ENCODE results near the gene IGF2.
"Not testable (repeated sequence)": the region's sequence is repeated elsewhere in the genome, so short reads cannot be mapped to it uniquely, and the experiment has no call there.

The IGF2 gene

DNA sequence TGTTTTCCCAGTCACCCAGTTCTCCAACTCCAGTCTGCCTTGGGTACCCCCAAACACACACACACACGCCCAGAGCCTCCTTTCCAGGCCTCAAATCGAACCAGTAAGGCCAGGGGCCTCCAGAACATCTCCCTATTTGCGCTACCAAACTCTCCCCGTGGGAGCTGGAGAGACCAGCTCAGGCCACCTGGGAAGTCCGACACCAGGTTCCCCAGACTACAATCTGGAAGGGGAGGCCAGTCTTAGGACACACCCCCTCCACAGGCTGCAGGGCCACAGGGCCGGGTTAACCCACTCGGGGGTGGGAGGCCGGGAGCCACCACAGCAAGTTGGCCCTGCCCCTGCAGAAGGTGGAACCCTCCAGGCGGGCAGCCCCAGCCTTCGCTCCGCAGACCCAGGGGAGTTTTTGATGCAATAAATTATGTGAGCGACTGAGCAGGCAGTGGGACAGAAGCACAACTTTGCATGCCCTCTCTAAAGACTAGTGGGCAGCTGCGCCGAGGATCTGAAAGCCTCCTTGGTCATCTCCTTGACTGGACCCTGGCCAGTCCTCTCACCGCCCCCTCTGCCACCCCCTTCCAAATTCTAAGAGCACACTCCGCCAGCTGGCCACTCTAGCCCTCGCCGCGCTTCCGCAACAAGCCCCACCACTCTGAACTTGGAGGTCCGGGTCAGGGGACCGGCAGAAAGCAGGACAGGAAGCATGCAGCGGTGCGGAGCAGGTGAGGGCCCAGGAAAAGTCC is 2.8 kb downstream of the IGF2 start:
- DNase-seq, result no peak

DNA sequence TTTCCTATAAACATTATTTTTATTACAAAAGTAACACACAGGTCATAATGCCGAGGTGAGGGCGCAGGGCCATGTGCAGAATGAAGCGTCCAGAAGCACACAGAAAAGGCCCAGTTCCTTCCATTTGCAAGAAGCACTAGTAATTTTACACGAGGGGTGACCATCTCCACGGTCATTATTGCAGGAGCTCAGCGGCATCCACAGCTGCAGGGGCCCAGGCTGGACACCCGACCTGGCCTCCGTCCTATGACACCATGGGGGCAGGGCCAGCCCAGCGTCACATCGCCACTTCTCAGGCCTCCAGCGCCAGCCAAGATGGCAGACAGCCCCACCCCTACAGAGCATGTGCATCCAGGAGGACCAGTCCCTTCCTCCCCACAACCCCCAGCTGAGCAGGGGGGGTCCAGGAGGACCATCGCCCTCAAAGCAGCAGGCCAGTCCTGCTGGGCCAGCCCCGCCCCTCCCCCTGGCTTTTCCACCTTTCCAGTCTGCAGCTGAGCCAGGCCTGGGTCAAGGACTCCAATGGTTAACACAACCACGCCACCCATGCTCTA is 3.5 kb downstream of the IGF2 start:
- no peak for ATAC-seq
- DNase-seq, result no peak

More for the DNA sequence above, 2.8 kb downstream of the IGF2 start:
- no peak for ATAC-seq

DNA sequence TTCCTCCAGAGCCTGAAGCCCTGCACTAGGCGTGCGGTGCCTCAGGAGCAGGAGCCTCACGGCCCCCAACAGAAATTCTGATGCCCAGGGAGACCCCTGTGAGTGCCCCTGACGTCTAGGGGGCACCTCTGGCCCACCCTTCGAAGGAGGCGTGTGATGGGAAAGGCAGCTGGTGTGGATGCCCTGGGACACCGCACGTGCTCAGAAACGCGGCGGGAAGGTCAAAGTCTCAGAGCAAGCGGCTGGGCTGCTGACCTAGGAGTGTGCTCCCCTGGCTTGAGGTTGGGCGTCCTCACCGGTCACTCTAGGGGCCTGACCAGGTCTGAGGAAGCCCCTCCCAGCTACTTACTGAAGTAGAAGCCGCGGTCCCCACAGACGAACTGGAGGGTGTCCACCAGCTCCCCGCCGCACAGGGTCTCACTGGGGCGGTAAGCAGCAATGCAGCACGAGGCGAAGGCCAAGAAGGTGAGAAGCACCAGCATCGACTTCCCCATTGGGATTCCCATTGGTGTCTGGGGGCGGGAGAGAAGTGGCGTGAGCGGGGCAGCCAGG is 4.1 kb downstream of the IGF2 start:
- ATAC-seq (no peak), DNase-seq (no peak)

DNA sequence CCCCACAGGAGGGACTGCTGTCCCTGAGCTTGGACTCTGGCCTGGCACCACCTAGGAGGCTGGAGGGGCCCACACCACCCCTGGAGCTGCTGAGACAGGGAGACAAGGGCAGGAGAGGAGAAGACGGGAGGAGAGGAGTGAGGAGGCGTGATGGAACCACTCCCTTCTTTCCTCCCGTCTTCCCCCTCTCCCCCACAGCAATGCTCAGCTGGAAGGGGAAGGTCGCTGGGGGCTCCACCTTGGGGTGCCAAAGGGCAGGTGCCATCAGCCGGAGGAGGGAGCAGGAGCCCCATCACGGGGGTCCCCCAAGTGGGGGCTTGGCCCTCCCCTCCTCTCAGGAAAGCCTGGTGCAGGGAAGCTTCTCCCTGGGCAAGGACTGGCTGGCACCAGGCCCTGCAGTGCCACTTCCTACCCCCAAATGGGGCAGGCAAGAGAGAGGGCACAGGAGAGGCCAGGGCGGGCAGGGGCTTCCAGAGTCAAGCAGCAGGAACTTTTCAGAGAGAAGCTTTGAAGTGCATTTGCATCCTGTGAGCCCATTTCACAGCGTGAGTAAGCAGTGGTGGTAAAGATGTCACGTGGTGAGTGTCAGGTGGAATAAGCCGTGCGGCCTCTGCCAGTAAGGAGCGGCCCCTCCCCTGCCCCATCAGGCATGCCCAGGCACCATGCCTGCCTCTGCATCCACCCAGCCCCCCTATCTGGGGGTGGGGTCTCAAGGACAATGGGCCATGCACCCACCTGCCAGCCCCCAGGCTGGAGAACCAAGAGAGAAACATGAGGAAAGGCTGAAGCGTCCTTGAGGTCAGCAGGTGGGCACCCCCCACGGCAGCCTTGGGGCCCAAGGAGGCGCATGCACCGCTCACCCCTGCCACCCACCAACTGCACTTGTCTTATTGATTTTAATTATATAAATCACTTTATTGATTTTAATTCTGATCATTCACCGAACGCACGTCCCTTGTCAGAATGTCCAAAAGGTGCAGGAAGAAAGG is 4.9 kb downstream of the IGF2 start:
- DNase-seq (no peak), ATAC-seq (no peak)

DNA sequence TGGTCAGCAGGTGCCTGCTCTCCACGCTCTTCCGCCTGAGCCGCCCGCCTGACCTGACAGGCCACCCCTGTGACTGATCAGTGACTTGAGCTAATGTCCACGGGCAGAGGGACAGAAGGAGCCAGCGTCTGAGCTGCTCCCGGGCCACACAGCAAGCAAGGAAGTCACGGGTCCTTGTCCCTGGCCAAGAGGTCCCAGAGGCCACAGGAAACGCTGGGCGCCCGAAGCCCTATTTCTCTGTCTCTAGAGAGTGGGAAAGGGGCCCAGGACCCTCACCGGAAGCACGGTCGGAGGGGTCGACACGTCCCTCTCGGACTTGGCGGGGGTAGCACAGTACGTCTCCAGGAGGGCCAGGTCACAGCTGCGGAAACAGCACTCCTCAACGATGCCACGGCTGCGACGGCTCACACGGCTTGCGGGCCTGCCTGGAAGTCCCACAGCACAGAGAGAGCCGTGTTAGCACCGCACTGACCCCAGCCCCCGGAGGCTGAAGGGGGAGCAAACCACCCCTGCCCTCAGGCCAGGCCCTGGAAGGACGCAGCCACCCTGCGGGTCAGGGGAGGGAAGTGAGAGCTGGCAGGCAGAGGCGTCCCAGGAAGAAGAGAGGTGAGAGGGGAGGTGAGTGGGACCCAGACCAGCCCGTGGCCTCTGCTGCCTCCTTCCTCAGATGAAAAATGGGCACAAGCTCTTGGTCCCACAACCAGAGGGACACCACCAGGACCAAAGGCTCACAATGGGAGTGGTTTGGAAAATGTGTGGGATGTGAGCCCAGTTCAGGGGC is 5.8 kb downstream of the IGF2 start:
- ATAC-seq, result no peak
- DNase-seq, result no peak

DNA sequence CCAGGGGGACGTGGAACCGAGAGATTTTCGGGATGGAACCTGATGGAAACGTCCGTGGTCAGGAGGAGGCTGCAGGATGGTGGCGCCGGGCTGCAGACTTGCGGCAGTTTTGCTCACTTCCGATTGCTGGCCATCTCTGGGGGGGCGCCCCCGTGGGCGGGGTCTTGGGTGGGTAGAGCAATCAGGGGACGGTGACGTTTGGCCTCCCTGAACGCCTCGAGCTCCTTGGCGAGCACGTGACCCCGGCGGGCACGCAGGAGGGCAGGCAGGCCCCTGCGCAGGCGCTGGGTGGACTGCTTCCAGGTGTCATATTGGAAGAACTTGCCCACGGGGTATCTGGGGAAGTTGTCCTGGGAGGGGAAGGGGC is 6.3 kb downstream of the IGF2 start:
- ATAC-seq (no peak), DNase-seq (no peak)

DNA sequence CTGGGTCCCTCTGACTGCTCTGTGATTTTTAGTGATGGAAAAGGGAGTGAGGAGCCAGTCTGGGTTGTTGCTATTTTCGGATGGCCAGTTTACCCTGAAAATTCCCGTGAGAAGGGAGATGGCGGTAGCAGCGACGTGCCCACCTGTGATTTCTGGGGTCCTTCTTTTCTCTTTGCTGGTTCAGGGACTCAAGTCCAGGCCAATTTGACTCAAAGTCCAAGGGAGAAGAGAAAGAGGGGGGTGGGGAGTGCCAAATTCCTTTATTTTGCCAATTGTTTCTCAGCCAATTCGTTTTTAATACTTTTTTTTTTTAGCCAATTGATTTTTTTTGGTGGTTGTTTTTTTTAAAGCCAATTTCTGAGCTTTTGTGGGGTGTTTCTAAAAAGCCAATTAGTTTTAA is 6.9 kb downstream of the IGF2 start:
- ATAC-seq, result no peak
- no peak for DNase-seq

DNA sequence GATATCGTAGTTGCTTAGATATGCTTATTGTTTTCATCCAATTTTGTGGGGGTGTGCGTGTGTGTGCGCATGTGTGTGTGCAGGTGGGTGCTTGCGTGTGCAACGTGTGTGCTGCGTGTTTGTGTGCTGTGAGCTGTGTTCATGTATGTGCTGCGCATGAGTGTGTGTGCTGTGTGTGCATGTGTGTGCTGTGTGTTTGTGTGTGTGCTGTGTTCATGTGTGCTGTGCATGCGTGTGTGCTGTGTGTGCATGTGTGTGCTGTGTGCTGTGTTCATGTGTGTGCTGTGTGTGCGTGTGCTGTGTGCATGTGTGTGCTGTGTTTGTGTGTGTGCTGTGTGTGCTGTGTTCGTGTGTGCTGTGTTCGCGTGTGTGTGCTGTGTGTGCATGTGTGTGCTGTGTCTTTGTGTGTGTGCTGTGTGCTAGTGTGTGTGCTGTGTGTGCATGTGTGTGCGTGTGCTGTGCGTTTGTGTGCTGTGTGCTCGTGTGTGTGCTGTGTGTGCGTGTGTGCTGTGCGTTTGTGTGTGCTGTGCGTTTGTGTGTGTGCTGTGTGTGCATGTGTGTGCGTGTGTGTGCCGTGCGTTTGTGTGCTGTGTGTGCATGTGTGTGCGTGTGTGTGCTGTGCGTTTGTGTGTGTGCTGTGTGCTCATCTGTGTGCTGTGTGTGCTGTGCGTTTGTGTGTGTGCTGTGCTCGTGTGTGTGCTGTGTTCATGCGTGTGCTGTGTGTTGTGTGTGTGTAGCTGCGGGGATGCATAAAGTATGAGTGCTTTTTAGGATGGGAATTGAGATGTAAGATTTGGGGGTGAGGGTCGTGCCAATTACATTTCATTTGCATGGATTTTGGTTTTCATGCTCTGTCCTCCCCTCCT is 7.6 kb downstream of the IGF2 start:
- ATAC-seq (no peak), DNase-seq (no peak)

DNA sequence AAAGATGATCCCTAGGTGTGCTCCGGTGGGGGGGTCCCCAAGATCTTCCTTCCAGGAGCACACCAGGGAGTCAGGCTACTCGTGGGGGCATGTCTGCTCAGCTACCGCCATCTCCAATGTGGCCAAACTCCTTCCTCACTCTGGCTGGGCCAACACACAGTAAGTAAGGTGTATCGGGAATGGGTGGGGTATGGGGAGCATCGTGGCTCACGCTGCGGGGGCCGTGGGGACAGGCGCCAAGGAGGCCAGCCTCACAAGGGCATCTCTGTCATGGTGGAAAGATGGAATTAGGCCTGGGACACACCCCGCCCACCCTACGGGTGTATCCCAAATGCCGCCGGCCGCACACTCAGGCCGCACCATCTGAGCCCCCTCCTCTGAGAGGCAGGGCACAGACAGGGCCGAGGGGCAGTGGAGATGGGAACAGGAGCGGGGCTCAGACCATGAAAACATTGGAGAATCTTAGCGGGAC is 8.3 kb downstream of the IGF2 start:
- no peak for DNase-seq
- no peak for ATAC-seq

DNA sequence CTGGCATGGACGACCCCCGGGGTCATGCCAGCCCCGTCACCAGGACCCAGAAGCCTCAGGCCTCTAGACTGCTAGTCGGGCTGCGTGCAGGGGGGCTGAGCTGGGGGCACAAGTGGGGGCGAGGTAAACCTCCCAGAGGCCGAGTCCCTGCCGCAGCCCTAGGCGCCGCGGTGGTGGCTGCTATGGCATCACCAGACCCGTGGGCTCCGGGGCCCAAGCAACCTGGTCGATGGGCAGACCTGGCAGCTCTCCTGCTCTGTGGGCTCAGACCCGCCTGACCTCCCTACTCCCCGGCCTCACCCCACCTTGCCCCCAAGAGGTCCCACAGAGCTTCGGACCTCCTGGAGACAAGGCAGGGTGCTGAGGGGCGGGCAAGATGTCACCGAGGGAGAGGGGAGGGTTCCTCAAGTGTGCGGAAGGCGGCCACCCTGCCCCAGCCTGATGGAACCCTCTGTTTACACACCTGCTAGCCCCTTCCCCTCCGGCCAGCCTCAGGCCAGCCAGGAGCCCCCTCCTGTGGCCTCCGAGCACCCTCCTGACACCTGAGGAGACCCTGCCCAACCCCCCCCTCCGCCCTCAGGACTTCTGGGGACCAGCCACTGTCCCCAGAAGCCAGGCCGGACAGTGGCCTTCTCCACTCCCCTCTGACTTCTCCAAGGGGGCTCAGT is 9.4 kb downstream of the IGF2 start:
- no peak for DNase-seq
- ATAC-seq, result no peak

DNA sequence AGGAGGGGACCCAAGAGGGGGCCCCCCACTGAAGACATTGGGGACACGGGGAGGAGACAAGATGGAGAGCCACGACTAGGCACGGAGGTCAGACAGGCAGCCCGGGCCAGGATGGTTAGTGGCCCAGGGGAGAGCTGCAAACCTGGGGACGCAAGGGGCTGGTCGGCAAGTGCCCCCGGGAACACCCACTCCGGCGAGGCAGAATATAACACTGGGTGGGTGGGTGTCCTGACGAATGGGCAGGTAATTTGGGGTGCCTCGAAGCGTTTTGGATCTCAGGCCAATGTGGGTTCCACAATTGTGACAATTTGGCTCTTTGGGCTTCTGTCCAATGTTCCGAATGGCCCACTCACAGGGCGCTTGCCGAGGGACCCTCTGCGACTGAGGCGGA is 9.9 kb downstream of the IGF2 start:
- DNase-seq (no peak), ATAC-seq (no peak)

DNA sequence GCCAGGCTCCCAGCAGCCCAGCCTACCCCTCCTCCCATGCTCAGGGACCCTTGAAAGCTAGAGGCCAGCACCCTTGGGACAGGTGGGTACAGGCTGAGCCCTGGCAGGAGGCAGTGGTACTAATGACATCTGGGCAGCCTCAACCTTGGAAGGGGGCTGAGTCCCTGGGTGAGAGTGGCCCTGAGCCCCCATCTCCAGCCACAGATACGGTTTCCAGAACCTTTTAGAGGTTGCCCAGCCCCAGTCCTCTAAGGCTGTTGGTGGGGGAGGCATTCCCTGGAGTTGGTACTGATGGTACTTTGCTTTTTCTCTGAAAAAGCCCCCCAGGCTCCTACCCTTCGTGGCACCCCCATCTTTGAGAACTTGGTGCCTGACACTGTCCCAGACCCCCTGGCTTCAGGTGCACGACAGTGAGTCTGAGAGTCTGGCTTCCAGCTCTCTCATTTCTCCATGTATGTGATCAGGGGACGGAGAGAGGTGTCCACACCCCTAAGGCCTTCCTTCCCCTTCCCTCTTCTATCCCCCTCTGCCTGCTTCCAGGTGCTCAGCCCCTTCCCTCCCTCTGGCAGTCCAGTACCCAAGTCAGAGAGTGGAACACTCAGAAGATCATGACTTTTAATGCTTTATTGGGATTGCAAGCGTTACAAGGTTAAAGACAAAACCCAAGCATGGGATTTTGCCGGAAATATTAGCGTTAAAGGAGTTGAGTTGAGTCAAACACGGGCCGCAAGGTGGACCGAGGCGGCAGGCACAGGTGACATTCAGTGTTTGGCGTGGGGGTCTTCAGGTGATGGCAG is 10.5 kb downstream of the IGF2 start:
- ATAC-seq, result no peak

DNA sequence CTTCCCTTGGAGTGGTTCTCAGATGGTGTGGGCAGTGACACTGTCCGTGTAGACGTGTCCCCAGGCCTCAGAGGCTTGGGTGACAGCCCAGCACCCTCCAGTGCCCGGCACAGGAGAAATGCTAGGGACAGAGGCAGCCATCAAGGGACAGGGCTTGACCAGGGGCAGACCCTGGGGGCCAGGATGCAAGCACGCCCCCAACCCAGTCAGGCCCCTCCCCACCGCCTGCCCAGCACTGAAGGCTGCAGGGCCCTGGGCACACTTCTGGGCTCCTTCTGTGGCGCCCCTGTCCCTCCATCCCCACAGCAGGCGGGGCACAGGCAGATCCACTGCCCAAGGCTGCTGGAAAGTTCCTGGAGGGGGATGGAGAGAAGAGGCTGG is 11.1 kb downstream of the IGF2 start:
- no peak for DNase-seq
- ATAC-seq, result no peak

More for the DNA sequence above, 10.5 kb downstream of the IGF2 start:
- DNase-seq, result no peak

DNA sequence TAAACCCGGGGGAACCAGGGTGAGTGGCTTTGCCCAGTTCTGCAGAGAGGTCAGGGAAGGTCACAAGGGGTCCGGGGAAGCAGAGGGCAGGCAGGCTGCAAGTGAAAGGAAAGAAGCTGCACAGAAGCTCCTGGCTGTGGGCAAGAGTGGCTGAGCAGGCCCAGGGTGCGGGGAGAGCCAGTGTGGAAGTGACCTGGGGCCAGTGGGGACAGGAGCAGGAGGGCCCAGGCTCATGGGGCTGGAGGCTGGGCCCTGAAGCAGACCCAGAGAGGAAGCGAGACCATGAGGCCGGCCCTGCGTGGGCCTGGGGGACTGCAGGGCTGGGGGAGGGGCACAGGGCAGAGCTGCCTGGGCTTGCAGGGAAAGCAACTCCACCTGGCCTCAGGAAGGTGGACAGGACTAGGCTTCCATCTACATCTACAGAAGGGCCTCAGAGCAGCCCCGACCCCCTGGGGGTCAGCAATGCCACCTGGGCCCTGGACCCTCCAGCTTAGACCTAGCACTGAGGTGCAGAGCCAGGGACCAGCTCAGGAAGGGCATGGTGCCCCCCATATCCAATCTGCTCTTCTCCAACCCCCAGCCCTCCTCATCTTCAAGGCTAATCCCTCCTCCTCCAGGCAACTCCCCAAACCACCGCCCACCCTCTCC is 11.6 kb downstream of the IGF2 start:
- no peak for DNase-seq
- ATAC-seq, result no peak

DNA sequence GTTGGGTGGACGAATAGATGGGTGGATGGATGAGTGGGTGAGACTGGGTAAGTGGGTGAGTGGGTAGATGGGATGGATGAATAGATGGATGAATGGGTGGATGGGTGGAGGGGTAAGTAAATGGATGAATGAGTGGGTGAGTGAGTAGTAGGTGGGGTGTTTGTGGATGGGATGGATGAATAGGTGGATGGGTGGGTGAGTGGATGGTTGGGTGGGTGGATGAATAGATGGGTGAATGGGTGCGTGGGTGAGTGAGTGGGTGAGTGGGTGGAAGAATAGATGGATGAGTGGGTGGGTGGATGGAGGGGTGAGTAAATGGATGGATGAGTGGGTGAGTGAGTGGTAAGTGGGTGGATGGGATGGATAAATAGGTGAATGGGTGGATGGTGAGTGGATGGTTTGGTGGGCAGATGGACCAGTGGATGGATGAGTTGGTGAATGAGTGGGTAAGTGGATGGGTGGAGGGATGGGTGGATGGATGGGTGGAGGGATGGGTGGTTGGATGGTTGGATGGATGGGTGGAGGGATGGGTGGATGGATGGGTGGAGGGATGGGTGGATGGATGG is 12.6 kb downstream of the IGF2 start:
- DNase-seq (no peak), ATAC-seq (no peak)

DNA sequence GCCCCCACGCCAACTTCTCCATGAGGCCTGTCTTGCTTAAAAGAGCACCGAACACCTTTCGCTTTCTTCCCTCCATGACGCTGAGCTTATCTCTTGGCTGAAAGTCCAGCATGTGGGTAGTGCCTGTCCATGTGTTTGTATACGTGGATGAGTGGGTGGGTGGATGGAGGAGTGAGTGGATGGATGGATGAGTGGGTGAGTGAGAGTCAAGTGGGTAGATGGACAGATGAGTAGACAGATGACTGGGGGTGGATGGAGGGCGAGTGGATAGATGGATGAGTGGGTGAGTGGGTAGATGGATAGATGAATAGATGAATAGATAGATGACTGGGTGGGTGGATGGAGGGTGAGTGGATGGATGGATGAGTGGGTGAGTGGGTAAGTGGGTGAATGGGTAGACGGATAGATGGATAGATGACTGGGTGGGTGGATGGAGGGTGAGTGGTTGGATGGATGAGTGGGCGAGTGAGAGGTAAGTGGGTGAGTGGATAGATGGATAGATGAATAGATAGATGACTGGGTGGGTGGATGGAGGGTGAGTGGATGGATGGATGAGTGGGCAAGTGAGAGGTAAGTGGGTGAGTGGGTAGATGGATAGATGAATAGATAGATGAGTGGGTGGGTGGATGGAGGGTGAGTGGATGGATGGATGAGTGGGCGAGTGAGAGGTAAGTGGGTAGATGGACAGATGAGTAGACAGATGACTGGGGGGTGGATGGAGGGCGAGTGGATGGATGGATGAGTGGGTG is 14.3 kb downstream of the IGF2 start:
- ATAC-seq, DNase-seq: not testable (repeated sequence)

DNA sequence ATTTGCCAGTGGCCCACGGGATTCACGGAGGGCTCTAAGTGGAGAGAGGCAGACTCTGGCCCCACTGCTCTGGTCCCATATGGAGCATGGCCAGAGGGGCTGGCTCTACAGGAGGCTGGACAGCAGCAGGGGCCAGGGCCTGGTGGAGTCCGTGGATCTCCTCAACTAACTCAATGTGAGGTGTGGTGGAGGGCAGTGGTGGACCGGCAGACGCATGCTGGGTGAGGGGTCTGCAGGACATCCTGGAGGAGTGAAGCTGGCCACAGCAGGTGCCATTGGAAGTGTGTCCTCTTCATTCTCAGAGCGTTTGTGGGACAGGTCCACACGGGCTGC is 15.6 kb downstream of the IGF2 start:
- DNase-seq (no peak), ATAC-seq (no peak)

Data from stimulated activated naive CD8-positive, alpha-beta T cell treated with anti-CD3 and anti-CD28 coated beads, Interleukin-15, Interleukin-2, amounts not matched to agents 100 U/mL and 50 U/mL, for 24 hours (primary cell).